ENCODE data around the gene MICAL3.

The MICAL3 gene

GRCh38 chr22:18060646-18061620 is 36.6 kb upstream of the MICAL3 start:
- no peaks in the 10 kb centered on the region for H3K36me3 ChIP-seq (replicated peaks; ENCODE audit: low read depth, low read length)
- H3K4me1 ChIP-seq (ENCODE audit: low read length) = peaks cover 78% of the 10 kb centered on the region
- H3K4me3 ChIP-seq (ENCODE audit: low read length) = peak overlapping the region; percentile 45
- peak overlapping the region; percentile 67 for H3K9ac ChIP-seq (ENCODE audit: low read length)
- H3K4me2 ChIP-seq (ENCODE audit: low read length) = peak overlapping the region; percentile 77
- H2AFZ ChIP-seq (ENCODE audit: low read depth, low read length) = no peak overlapping the region
- H3K27me3 ChIP-seq (ENCODE audit: low read depth, low read length) = no peaks in the 10 kb centered on the region
- no peaks in the 10 kb centered on the region for H3K9me3 ChIP-seq (ENCODE audit: insufficient read depth, low read length)
- H3K27ac ChIP-seq (ENCODE audit: low read length) = peak overlapping the region; percentile 73
- no peaks in the 10 kb centered on the region for H4K20me1 ChIP-seq (ENCODE audit: insufficient read depth, low read length)
- TF ChIP-seq CTCF (IDR thresholded peaks at IDR 0.05; ENCODE audit: low read depth, low read length) (no peak), EZH2phosphoT487 (IDR thresholded peaks at IDR 0.05; ENCODE audit: low read depth) (no peak)
- H3K79me2 ChIP-seq (ENCODE audit: low read length) = no peaks in the 10 kb centered on the region

- H3K27ac ChIP-seq (ENCODE audit: low read length) = no peak overlapping the region
- no peaks in the 10 kb centered on the region for H3K9me3 ChIP-seq (ENCODE audit: insufficient read depth, low read length)
- no peaks in the 10 kb centered on the region for H3K79me2 ChIP-seq (ENCODE audit: low read length)
- H3K27me3 ChIP-seq (ENCODE audit: low read depth, low read length) = no peaks in the 10 kb centered on the region
- H3K4me3 ChIP-seq (ENCODE audit: low read length) = no peak overlapping the region
- H4K20me1 ChIP-seq (ENCODE audit: insufficient read depth, low read length) = no peaks in the 10 kb centered on the region
- H3K36me3 ChIP-seq (replicated peaks; ENCODE audit: low read depth, low read length) = no peaks in the 10 kb centered on the region
- no peak overlapping the region for H2AFZ ChIP-seq (ENCODE audit: low read depth, low read length)
- peaks cover 77% of the 10 kb centered on the region for H3K4me1 ChIP-seq (ENCODE audit: low read length)
- no peak overlapping the region for H3K9ac ChIP-seq (ENCODE audit: low read length)
- peak overlapping the region; percentile 6; the same call in 1 of the 2 replicates for H3K4me2 ChIP-seq (ENCODE audit: low read length)
- TF ChIP-seq EZH2phosphoT487 (IDR thresholded peaks at IDR 0.05; ENCODE audit: low read depth) = no peak
- no peak for TF ChIP-seq CTCF (IDR thresholded peaks at IDR 0.05; ENCODE audit: low read depth, low read length)
Observed at GRCh38 chr22:18059991-18060390, 35.6 kb upstream of the MICAL3 start.

- Histone ChIP-seq H3K79me2 (ENCODE audit: low read length) (no peaks in the 10 kb centered on the region), H3K36me3 (replicated peaks; ENCODE audit: low read depth, low read length) (no peaks in the 10 kb centered on the region), H3K4me3 (ENCODE audit: low read length) (no peak overlapping the region), H3K9me3 (ENCODE audit: insufficient read depth, low read length) (no peaks in the 10 kb centered on the region), H3K4me1 (ENCODE audit: low read length) (peaks cover 72% of the 10 kb centered on the region), H3K27ac (ENCODE audit: low read length) (peak overlapping the region; percentile 94; the same call in 1 of the 2 replicates), H3K9ac (ENCODE audit: low read length) (no peak overlapping the region; the same call in 1 of the 2 replicates), H3K4me2 (ENCODE audit: low read length) (peak overlapping the region; percentile 1; the same call in 1 of the 2 replicates), H3K27me3 (ENCODE audit: low read depth, low read length) (no peaks in the 10 kb centered on the region), H4K20me1 (ENCODE audit: insufficient read depth, low read length) (no peaks in the 10 kb centered on the region), H2AFZ (ENCODE audit: low read depth, low read length) (no peak overlapping the region)
- TF ChIP-seq CTCF (IDR thresholded peaks at IDR 0.05; ENCODE audit: low read depth, low read length) = no peak
- no peak for TF ChIP-seq EZH2phosphoT487 (IDR thresholded peaks at IDR 0.05; ENCODE audit: low read depth)
Observed at GRCh38 chr22:18059473-18059872, 35.1 kb upstream of the MICAL3 start.

- no peaks in the 10 kb centered on the region for H3K9me3 ChIP-seq (ENCODE audit: insufficient read depth, low read length)
- H3K27me3 ChIP-seq (ENCODE audit: low read depth, low read length) = no peaks in the 10 kb centered on the region
- H3K79me2 ChIP-seq (ENCODE audit: low read length) = no peaks in the 10 kb centered on the region
- peak overlapping the region; percentile 94 for H3K27ac ChIP-seq (ENCODE audit: low read length)
- H2AFZ ChIP-seq (ENCODE audit: low read depth, low read length) = no peak overlapping the region
- H3K4me2 ChIP-seq (ENCODE audit: low read length) = peak overlapping the region; percentile 1; the same call in 1 of the 2 replicates
- no peak overlapping the region for H3K4me3 ChIP-seq (ENCODE audit: low read length)
- H4K20me1 ChIP-seq (ENCODE audit: insufficient read depth, low read length) = no peaks in the 10 kb centered on the region
- H3K9ac ChIP-seq (ENCODE audit: low read length) = no peak overlapping the region; the same call in 1 of the 2 replicates
- H3K4me1 ChIP-seq (ENCODE audit: low read length) = peaks cover 69% of the 10 kb centered on the region
- TF ChIP-seq CTCF (IDR thresholded peaks at IDR 0.05; ENCODE audit: low read depth, low read length) (no peak), EZH2phosphoT487 (IDR thresholded peaks at IDR 0.05; ENCODE audit: low read depth) (no peak)
- H3K36me3 ChIP-seq (replicated peaks; ENCODE audit: low read depth, low read length) = no peaks in the 10 kb centered on the region
Observed at GRCh38 chr22:18059094-18059417, 34.7 kb upstream of the MICAL3 start.

Data from OCI-LY3 (cell line).